Stimulated activated naive CD8-positive, alpha-beta T cell treated with anti-CD3 and anti-CD28 coated beads, Interleukin-15, Interleukin-2, amounts not matched to agents 100 ng/mL and 50 ng/mL, for 24 hours (primary cell): ENCODE data around the gene OR2T8.

Experiments used
- H3K27ac Mint-ChIP-seq: one replicate; pipeline ENCODE4 v1.8.0; 2021; ENCODE audit warnings: mild to moderate bottlenecking, mixed read lengths
- H3K27me3 Mint-ChIP-seq: one replicate; pipeline ENCODE4 v1.8.0; 2021; ENCODE audit warnings: mixed read lengths
- H3K36me3 Mint-ChIP-seq: one replicate; pipeline ENCODE4 v1.8.0; 2021; ENCODE audit warnings: low read depth, mixed read lengths
- H3K4me1 Mint-ChIP-seq: one replicate; pipeline ENCODE4 v1.8.0; 2021; ENCODE audit warnings: low read depth, mixed read lengths
- H3K4me3 Mint-ChIP-seq: one replicate; pipeline ENCODE4 v1.8.0; 2021; ENCODE audit warnings: mild to moderate bottlenecking, mixed read lengths
- H3K9me3 Mint-ChIP-seq: one replicate; pipeline ENCODE4 v1.8.0; 2021; ENCODE audit warnings: mixed read lengths

The OR2T8 gene, protein sequence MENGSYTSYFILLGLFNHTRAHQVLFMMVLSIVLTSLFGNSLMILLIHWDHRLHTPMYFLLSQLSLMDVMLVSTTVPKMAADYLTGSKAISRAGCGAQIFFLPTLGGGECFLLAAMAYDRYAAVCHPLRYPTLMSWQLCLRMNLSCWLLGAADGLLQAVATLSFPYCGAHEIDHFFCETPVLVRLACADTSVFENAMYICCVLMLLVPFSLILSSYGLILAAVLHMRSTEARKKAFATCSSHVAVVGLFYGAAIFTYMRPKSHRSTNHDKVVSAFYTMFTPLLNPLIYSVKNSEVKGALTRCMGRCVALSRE

GRCh38 chr1:247919952-247920351 lies at the start of gene OR2T8:
TSS of gene OR2T8 (plus strand) at chr1:247920252. CDS start at chr1:247921018, 766 bp downstream.
- H3K27me3 Mint-ChIP-seq, result peaks cover 4% of the 10 kb centered on the region
- H3K36me3 Mint-ChIP-seq, result no peaks in the 10 kb centered on the region
- H3K27ac Mint-ChIP-seq, result no peak within 1 kb of the TSS
- H3K4me1 Mint-ChIP-seq, result no peaks in the 10 kb centered on the region
- H3K4me3 Mint-ChIP-seq, result no peak within 1 kb of the TSS
- H3K9me3 Mint-ChIP-seq, result no peaks in the 10 kb centered on the region

DNA sequence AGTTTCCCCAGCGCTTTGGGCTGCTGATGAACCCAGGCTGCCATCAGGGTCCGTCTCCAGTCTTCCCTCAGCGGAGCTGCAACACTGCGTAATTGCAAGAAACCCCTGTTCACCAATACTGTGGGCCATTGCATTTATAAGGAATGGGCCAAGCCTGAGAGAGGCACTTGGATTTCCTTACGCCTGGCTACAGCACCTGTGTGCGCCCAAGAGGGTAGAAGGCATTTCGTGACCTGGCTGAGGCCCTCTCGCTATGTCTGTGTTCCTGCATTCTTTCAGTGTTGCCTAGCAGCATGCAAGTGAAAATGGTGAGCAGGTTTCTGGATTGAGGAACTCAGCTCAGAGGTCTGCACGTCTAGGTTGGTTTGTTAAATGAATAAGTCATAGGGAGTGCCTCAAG lies 36.7 kb upstream of the OR2T8 start:
- Mint-ChIP-seq H3K9me3 (no peaks in the 10 kb centered on the region), H3K36me3 (no peaks in the 10 kb centered on the region), H3K4me1 (no peaks in the 10 kb centered on the region), H3K27ac (no peak overlapping the region), H3K27me3 (no peaks in the 10 kb centered on the region), H3K4me3 (no peak overlapping the region)

- no peaks in the 10 kb centered on the region for H3K36me3 Mint-ChIP-seq
- H3K27me3 Mint-ChIP-seq, result no peaks in the 10 kb centered on the region
- H3K27ac Mint-ChIP-seq, result no peak overlapping the region
- no peak overlapping the region for H3K4me3 Mint-ChIP-seq
- H3K4me1 Mint-ChIP-seq, result no peaks in the 10 kb centered on the region
- no peaks in the 10 kb centered on the region for H3K9me3 Mint-ChIP-seq
Observed at GRCh38 chr1:247884797-247885413, 35.1 kb upstream of the OR2T8 start.

DNA sequence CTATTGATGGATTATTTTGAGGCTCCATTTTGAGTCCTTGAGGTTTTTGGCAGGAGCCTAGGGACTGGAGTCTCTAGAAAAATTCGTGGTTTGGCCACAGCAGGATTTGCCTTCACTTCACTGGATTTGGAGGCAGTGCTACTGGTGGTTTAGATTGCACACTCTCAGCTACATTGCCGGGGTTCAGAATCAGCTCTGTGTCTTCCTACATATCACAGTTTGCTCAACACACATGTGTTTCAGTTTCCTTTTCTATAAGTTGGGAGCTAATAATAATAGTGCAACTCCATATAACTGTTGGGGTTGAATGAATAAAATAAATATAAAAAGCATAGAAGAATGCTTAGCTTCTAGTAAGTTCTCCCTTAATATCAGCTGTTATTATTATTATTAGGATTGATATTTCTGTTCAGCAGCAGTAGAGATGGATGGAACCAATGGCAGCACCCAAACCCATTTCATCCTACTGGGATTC lies 24.9 kb upstream of the OR2T8 start, which contains the start of gene OR2W3:
Gene OR2W3, plus strand, starts transcription at position 425 of the 475 bp plus-strand sequence. Its CDS starts 0 bp downstream, at position 425.
- H3K9me3 Mint-ChIP-seq, result no peaks in the 10 kb centered on the region
- H3K36me3 Mint-ChIP-seq, result no peaks in the 10 kb centered on the region
- H3K4me3 Mint-ChIP-seq, result no peak within 1 kb of the TSS
- H3K4me1 Mint-ChIP-seq, result no peaks in the 10 kb centered on the region
- H3K27ac Mint-ChIP-seq, result no peak within 1 kb of the TSS
- H3K27me3 Mint-ChIP-seq, result no peaks in the 10 kb centered on the region

DNA sequence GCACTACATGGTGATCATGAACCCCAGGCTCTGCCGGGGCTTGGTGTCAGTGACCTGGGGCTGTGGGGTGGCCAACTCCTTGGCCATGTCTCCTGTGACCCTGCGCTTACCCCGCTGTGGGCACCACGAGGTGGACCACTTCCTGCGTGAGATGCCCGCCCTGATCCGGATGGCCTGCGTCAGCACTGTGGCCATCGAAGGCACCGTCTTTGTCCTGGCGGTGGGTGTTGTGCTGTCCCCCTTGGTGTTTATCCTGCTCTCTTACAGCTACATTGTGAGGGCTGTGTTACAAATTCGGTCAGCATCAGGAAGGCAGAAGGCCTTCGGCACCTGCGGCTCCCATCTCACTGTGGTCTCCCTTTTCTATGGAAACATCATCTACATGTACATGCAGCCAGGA lies 24.1 kb upstream of the OR2T8 start:
- Mint-ChIP-seq H3K9me3 (no peaks in the 10 kb centered on the region), H3K27ac (no peak overlapping the region), H3K4me3 (no peak overlapping the region), H3K27me3 (no peaks in the 10 kb centered on the region), H3K36me3 (no peaks in the 10 kb centered on the region), H3K4me1 (no peaks in the 10 kb centered on the region)

DNA sequence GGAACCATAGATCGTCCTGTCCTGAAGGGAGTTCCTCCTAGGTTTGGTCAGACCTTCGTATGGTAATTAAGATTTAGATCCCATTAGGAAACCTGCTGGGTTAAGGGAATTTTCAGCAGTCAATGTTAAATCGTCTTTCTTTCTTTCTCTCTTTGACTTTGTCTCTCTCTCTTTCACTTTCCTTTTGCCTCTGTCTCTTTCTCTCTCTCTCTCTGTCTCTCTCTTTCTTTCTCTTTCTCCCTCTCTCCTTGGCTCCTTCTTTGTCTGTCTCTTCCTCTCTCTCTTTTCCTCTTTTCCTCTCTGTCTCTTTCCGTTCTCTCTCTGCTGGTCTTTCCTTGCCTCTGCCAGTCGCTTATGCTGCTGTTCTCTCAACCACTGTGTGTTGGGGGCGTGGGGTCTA lies 15.9 kb upstream of the OR2T8 start:
- no peaks in the 10 kb centered on the region for H3K36me3 Mint-ChIP-seq
- H3K4me1 Mint-ChIP-seq, result peaks cover 33% of the 10 kb centered on the region
- H3K27me3 Mint-ChIP-seq, result no peaks in the 10 kb centered on the region
- no peak overlapping the region for H3K4me3 Mint-ChIP-seq
- peaks cover 11% of the 10 kb centered on the region for H3K9me3 Mint-ChIP-seq
- no peak overlapping the region for H3K27ac Mint-ChIP-seq

GRCh38 chr1:247905181-247905580 lies 14.9 kb upstream of the OR2T8 start:
- Mint-ChIP-seq H3K27ac (no peak overlapping the region), H3K27me3 (no peaks in the 10 kb centered on the region), H3K4me3 (no peak overlapping the region), H3K9me3 (peaks cover 11% of the 10 kb centered on the region), H3K36me3 (no peaks in the 10 kb centered on the region), H3K4me1 (peaks cover 33% of the 10 kb centered on the region)

- H3K4me1 Mint-ChIP-seq, result peaks cover 33% of the 10 kb centered on the region
- no peaks in the 10 kb centered on the region for H3K36me3 Mint-ChIP-seq
- H3K4me3 Mint-ChIP-seq, result peak overlapping the region; percentile 68
- no peaks in the 10 kb centered on the region for H3K27me3 Mint-ChIP-seq
- peak overlapping the region; percentile 74 for H3K27ac Mint-ChIP-seq
- H3K9me3 Mint-ChIP-seq, result peaks cover 11% of the 10 kb centered on the region
Observed at GRCh38 chr1:247905910-247906503, 14.0 kb upstream of the OR2T8 start.

- no peaks in the 10 kb centered on the region for H3K36me3 Mint-ChIP-seq
- peak overlapping the region; percentile 74 for H3K27ac Mint-ChIP-seq
- H3K4me1 Mint-ChIP-seq, result peaks cover 33% of the 10 kb centered on the region
Observed at GRCh38 chr1:247906504-247907047, 13.5 kb upstream of the OR2T8 start.

GRCh38 chr1:247908766-247909165 lies 11.3 kb upstream of the OR2T8 start:
- Mint-ChIP-seq H3K36me3 (no peaks in the 10 kb centered on the region), H3K9me3 (peaks cover 11% of the 10 kb centered on the region), H3K4me1 (peaks cover 33% of the 10 kb centered on the region), H3K4me3 (no peak overlapping the region), H3K27me3 (peaks cover 3% of the 10 kb centered on the region), H3K27ac (no peak overlapping the region)

More at GRCh38 chr1:247906504-247907047, 13.5 kb upstream of the OR2T8 start:
- no peaks in the 10 kb centered on the region for H3K27me3 Mint-ChIP-seq
- H3K9me3 Mint-ChIP-seq, result peaks cover 11% of the 10 kb centered on the region
- H3K4me3 Mint-ChIP-seq, result peak overlapping the region; percentile 68

DNA sequence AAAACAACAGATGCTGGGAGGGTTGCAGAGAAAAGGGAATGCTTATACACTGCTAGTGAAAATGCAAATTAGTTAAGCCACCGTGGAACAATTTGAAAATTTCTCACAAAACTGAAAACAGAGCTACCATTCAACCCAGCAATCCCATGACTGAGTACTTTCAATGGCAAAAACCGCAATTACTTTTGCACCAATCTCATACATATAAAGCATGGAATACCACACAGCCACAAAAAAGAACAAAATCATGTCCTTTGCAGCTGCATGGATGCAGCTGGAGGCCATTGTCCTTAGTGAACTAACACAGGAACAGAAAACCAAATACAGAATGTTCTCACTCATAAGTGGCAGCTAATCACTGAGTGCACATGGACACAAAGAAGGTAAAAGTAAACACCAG lies 6.3 kb upstream of the OR2T8 start:
- Mint-ChIP-seq H3K4me1 (no peaks in the 10 kb centered on the region), H3K9me3 (peaks cover 3% of the 10 kb centered on the region), H3K36me3 (no peaks in the 10 kb centered on the region), H3K27ac (no peak overlapping the region), H3K27me3 (peaks cover 7% of the 10 kb centered on the region), H3K4me3 (no peak overlapping the region)

DNA sequence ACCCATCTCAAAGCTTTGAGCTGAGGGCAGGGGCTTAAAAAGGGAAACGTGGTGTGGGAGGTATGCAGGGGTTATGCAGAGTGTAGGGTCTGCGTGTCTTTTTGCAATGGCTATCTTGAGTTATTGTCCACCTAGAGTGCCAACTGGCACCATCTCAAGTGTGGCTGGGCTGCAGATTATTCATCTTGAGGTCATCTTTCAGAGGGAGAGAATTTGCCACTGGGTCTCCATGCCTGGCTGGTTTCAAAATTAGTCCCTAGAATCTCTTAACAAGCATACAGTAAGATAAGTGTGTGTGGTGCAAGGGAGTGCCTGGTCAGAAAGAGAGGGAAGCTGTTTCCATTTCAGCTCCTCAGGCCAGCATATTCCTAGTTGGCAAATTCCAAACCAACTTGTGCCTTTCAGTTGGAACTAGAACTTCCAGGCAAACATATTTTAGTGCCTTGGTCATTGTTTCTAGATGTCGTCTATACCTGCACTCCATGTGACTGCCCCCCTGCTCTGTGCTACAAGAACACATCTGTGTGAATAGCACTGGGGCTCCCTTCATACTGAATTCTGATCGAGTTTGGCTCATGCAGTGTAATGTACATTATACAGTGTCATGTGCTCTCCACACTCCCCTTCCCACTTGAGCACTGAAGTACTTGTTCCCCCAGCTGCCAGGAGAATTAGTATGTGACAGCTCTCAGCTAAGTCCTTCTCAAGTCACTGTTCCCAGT lies 5.0 kb upstream of the OR2T8 start:
- Mint-ChIP-seq H3K27me3 (peaks cover 7% of the 10 kb centered on the region), H3K4me1 (no peaks in the 10 kb centered on the region), H3K27ac (no peak overlapping the region), H3K36me3 (no peaks in the 10 kb centered on the region), H3K4me3 (no peak overlapping the region), H3K9me3 (no peaks in the 10 kb centered on the region)

- no peak overlapping the region for H3K4me3 Mint-ChIP-seq
- no peaks in the 10 kb centered on the region for H3K27me3 Mint-ChIP-seq
- no peaks in the 10 kb centered on the region for H3K4me1 Mint-ChIP-seq
- H3K27ac Mint-ChIP-seq, result no peak overlapping the region
- H3K36me3 Mint-ChIP-seq, result no peaks in the 10 kb centered on the region
- no peaks in the 10 kb centered on the region for H3K9me3 Mint-ChIP-seq
Observed at GRCh38 chr1:247923941-247924340, 3.9 kb downstream of the OR2T8 start.

GRCh38 chr1:247924868-247925267 lies 4.8 kb downstream of the OR2T8 start, which contains the start of gene OR2AJ1:
TSS of gene OR2AJ1 (plus strand) at chr1:247924889. CDS start at chr1:247933769, 8,880 bp downstream.
- no peaks in the 10 kb centered on the region for H3K27me3 Mint-ChIP-seq
- no peak within 1 kb of the TSS for H3K27ac Mint-ChIP-seq
- no peak within 1 kb of the TSS for H3K4me3 Mint-ChIP-seq
- H3K9me3 Mint-ChIP-seq, result no peaks in the 10 kb centered on the region
- no peaks in the 10 kb centered on the region for H3K4me1 Mint-ChIP-seq
- no peaks in the 10 kb centered on the region for H3K36me3 Mint-ChIP-seq
